Activated CD4-positive, alpha-beta T cell treated with anti-CD3 and anti-CD28 coated beads, Interleukin-10, Interleukin-2, amounts not matched to agents 100 ng/mL and 50 ng/mL, durations not matched to agents 16 hours and 8 hours (primary cell): Measurements from ENCODE around the gene SENP3.

ENCODE experiments used
- DNase-seq: peaks from one replicate; pipeline ENCODE4 v3.0.0-alpha.2; 2020

The SENP3 gene

GRCh38 chr17:7561589-7562207 lies at the start of gene SENP3:
SENP3 (plus strand) TSS chr17:7561919; CDS start chr17:7563077, 1,158 bp downstream.
- DNase-seq, result peak; percentile 94

DNA sequence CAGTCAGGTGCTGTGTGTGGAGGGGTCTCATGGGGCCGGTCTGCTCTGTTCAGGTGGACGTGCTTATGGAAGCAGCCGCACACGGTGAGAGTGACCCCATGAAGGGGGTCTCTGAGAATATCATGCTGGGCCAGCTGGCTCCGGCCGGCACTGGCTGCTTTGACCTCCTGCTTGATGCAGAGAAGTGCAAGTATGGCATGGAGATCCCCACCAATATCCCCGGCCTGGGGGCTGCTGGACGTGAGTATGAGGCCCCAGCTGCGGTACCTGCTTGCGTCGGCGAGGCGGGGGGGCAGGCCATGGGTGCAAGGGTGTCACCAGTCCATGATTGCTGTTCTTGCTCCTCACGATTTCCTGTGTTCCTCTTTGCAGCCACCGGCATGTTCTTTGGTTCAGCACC lies 49.6 kb upstream of the SENP3 start:
- DNase-seq, result no peak

GRCh38 chr17:7512824-7513540 lies 48.7 kb upstream of the SENP3 start:
- DNase-seq, result no peak

- DNase-seq, result no peak
Measured at GRCh38 chr17:7513850-7514419, 47.8 kb upstream of the SENP3 start.

DNA sequence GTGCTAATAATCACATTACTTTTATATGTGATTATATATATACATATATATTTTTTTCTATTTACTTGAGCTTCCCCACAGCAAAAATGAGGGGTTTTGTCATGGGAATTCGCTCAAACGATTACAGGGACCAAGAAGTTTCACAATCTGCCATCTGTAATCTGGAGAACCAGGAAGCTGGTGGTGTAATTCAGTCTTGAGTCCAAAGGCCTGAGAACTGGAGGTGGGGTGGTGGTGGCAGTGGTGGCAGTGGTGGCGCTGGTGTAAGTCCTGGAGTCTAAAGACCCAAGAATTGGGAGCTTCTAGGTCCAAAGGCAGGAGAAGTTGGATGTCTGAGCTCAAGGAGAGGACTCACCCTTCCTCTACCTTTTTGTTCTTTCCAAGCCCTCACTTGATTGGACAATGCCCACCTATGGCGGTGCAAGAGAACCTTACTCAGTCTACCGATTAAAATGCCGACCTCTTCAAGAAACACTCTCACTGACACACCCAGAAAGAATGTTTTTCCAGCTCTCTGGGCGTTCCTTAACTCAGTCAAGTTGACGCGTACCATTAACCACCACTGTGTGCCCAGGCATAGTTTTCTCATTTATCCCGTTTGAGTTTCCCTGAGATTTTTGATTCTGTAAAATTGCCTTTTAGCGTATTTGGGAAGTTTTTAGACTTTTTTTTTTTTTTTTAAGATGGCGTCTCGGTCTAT lies 45.7 kb upstream of the SENP3 start:
- no peak for DNase-seq

GRCh38 chr17:7523033-7523432 lies 38.7 kb upstream of the SENP3 start:
- peak; percentile 50 for DNase-seq

GRCh38 chr17:7528842-7529241 lies 32.9 kb upstream of the SENP3 start:
- DNase-seq, result no peak

- no peak for DNase-seq
Measured at GRCh38 chr17:7530023-7530900, 31.5 kb upstream of the SENP3 start.

- DNase-seq, result no peak
Measured at GRCh38 chr17:7538050-7538449, 23.7 kb upstream of the SENP3 start.

DNA sequence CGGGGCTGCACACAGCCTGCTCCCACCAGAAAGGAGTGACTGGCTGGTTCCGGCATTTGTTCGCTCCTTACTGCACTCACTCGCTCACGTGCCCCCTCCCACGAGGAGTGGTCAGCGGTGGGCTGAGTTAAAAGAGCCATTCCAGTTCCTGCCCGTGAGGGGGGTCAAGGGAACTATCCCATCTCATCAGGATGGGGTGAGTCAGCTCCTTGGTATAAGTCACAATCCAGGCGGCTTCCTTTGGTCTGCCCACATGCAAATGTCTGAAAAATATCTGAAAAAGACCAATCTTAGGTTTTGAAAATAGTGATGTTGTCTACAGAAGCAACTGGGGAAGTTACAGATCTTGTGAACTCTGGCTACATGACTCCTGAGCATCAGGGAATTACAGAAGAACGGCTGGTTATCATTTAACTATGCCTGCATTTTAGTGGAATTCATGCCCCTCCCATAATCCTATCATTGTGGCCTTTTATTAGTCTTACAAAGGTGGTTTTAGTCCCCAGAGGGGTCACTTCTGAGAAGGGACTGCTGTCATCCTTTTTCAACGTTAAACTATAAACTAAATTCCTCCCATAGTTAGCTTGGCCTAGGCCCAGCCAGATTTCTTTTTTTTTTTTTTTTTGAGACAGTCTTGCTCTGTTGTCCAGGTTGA lies 22.7 kb upstream of the SENP3 start:
- no peak for DNase-seq

GRCh38 chr17:7541074-7541621 lies 20.6 kb upstream of the SENP3 start:
- DNase-seq, result no peak

DNA sequence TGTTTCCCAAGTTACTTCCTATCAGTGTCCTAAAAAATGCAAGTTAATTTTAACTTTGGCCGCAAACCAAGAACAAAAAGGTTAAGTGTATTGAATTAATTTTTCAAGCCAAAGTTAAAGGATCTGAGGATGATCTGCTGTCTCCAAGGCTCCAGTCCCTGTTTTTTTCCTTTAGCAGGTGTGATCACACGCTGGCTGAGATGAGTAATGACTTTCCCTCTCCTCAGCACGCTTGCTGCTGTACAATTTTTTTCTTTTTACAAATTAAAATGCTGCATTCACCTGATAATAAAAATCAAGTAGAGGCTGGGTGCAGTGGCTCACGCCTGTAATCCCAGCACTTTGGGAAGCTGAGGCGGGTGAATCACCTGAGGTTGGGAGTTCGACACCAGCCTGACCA lies 16.8 kb upstream of the SENP3 start:
- DNase-seq, result no peak

DNA sequence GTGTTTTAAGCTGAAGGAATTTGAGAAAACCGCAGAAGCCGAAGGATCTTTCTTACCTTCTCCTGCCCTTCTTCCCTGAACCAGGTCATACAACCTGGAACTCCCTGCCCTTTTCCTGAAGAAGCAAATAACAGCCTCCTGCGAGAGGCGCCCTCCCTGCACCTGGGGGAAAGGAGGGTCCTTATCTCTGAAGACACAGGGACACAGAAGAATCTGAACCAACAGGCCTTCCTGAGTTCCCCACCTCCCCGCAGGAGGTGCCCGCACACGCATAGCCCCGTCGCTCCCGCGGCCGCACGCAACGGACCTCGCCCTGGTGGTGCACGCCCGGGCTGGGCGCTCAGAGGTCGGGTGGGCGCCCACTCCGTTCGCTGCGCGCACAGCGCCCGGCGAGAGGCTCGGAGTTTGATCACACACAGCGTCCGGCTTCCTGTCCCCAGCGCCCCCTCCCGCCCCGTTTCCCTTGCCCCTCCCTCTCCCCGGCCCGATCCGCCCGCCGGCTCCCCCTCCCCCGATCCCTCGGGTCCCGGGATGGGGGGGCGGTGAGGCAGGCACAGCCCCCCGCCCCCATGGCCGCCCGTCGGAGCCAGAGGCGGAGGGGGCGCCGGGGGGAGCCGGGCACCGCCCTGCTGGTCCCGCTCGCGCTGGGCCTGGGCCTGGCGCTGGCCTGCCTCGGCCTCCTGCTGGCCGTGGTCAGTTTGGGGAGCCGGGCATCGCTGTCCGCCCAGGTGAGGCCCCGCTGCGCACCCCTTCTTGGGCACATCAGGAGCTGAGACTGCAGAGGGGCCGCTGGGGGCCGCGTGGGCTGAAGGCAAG lies 12.9 kb upstream of the SENP3 start, which contains the start of gene TNFSF12:
TNFSF12 (plus strand) TSS at position 474 of the 816 bp plus-strand sequence; CDS start at position 570, 96 bp downstream.
- peak; percentile 71 for DNase-seq

DNA sequence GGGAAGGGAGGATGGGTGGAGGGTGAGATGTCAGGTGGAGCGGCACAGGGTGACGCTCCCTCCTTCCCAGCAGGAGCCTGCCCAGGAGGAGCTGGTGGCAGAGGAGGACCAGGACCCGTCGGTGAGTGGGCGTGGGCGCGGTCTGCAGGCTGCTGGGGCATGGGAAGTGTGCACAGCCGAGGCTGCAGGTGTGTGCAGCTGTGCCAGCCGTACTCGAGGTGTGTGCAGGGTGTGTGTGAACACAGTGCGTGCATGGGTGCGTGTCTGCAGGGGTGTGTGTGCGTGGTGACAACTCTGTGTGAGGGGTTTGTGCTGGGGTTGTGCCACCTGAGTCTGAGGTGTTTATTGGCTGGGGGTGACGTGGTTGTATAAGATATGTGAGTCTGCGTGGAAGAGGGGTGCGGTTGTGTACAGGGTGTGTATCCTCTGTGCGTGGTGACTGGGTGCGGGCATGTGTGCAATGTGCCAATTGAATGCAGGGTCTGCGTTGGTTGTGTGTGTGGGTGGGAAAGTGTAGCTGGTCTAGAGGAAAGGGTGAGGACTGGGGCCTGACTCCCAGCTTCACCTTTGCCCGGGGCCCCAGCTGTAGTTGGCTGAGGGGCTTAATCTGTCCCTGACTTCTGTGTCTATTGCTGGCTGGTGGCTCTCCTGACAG lies 12.2 kb upstream of the SENP3 start:
- DNase-seq, result peak; percentile 47

DNA sequence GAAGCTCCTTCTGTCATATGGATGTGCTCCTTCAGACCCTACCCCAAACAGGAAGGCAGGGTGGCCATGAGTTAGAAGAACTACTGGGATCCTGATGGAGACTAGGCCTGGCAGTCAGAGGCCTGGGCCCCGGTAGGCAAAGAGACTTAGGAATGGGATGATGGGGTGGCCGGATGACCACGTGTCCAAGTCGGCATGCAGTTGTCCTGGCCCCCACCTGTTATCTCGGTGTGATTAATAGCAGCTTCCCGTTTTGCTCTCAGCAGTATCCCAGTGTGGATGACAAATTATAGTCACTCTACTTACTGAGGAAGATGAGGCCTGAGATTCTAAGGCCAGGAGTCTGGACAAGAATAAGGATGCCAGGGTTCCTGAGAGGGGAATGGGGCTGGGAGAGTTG lies 11.4 kb upstream of the SENP3 start:
- DNase-seq, result no peak

DNA sequence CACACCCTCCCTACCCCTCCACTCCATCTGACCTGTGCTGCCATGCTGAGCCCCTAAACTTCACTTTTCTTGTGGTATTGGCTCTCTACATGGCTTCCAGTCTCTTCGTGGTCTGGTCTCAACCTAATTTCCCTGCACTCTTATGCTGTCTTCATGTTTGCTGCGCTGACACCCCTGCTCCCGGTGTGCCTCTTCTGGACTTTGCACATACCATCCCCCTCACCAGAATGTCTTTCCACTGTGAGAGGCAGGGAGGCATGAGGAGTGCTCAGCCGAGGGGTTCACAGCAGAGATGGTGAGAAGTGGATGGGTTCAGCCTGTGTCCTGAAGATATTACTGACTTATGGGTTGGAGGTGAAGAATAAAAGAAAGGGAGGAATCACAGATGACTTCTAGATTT lies 10.3 kb upstream of the SENP3 start:
- DNase-seq, result no peak

GRCh38 chr17:7552621-7553051 lies 9.1 kb upstream of the SENP3 start:
- peak; percentile 89 for DNase-seq

GRCh38 chr17:7553356-7553755 lies 8.4 kb upstream of the SENP3 start:
- no peak for DNase-seq

DNA sequence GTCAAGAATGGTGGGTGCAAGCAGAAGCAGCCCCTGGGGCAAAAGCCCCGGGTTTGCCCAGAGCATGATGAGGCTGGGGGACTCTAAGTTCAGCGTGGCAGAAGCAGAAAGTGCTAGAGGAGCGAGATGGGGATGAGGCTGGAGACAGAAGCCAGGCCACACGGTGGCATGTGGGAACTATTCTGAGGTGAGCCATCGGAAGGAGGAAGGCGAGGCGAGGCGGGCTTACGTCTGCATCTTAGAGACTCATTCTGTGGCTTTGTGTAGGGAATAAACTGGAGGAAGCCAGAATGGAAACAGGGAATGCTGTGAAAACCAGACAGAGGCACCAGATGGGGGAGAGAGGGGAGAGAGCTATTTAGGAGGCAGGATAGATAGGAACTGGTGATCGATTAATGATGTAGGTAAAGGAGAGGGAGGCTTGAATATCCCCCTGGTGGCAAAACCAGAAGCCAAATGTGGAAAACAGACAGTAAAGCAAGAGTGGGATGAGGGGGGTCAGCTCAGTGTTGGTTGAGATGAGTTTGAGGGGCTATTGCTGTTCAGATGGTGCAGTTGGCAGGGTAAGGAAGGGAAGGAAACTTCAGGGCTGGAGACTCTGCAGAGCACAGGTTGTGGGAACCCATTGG lies 6.3 kb upstream of the SENP3 start:
- DNase-seq, result no peak

DNA sequence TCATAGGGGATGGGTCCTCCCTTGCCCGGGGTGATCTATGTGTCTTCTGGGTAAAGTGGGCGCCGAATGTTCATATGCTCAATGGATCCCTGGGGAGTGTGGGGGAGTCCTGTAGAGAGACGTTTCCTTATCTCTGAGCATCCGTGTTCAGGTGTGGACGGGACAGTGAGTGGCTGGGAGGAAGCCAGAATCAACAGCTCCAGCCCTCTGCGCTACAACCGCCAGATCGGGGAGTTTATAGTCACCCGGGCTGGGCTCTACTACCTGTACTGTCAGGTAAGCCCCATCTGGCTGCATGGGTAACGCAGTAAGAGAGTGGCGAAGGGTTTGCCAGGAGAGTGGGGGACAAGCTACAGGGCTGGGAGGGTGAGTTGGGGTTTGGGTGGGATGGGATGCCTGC lies 5.1 kb upstream of the SENP3 start:
- DNase-seq, result no peak
